A549 (cell line): ENCODE data around the gene DLGAP1. TPM values are rescaled to one million over a fixed set of nuclear protein-coding genes. Genes with fewer than 3 reads are reported as not detected.

Experiments used
- ATAC-seq, 2 experiments: fragments of 200-7000 bp in 1 of 2; fragments of >200 bp in 1 of 2; cut with Nextera tagmentation in 1 of 2; cut with Tn5 transposase in 1 of 2; 3 replicates each; pipeline versions ENCODE4 v1.8.0 to v1.9.1; 2018 to 2020; ENCODE audit warnings: mild to moderate bottlenecking in 1 of 2, moderate library complexity in 1 of 2
- CTCF ChIA-PET: fragments of 300-600 bp; sonication (Branson Sonifier 250); formaldehyde crosslinking; extraction: SDS; loops from one replicate; lab custom pipeline; 2021; ENCODE audit warnings: antibody characterized with exemption, inconsistent platforms; lab: Yijun Ruan, JAX
- POLR2A ChIA-PET: fragments of 350-600 bp; formaldehyde crosslinking; extraction: SDS; loops from one replicate; lab custom pipeline; 2021; ENCODE audit warnings: antibody characterized with exemption, inconsistent platforms; lab: Yijun Ruan, JAX
- DNase-seq, 2 experiments: peaks; one replicate each; pipeline versions ENCODE4 v3.0.0 to v3.0.0-alpha.2; 2011 to 2016; ENCODE audit warnings: low read depth in 1 of 2, low spot score in 1 of 2
- FAIRE-seq: peaks from 2 replicates; lab custom pipeline; 2011; peaks lifted over from hg19 to GRCh38; lab: Jason Lieb, UNC
- H3K27ac ChIP-seq, 2 experiments: fragments of >200 bp; sonication (Bioruptor Twin); formaldehyde crosslinking; 3 replicates each; pipeline ENCODE4 v1.5.1; 2016 to 2017
- H3K4me1 ChIP-seq: fragments of >200 bp; sonication (Bioruptor Twin); formaldehyde crosslinking; 3 replicates; pipeline ENCODE4 v1.6.1; 2016
- H3K4me2 ChIP-seq: fragments of >200 bp; sonication (Bioruptor Twin); formaldehyde crosslinking; 3 replicates; pipeline ENCODE4 v1.6.1; 2016
- H3K4me3 ChIP-seq: fragments of >200 bp; sonication (Bioruptor Twin); formaldehyde crosslinking; 3 replicates; pipeline ENCODE4 v1.5.1; 2016
- H3K9me3 ChIP-seq: fragments of >200 bp; sonication (Bioruptor Twin); formaldehyde crosslinking; 3 replicates; pipeline ENCODE4 v1.6.1; 2016
- ATOH8 ChIP-seq: fragments of 250-450 bp; sonication (Bioruptor Pico); IDR thresholded peaks from 2 replicates; pipeline ENCODE4 v1.5.0; 2020; ENCODE audit warnings: low read depth, mild to moderate bottlenecking, moderate library complexity
- BCL3 ChIP-seq: fragments of >200 bp; sonication (Bioruptor Twin); formaldehyde crosslinking; IDR thresholded peaks from 3 replicates; pipeline ENCODE4 v1.6.1; 2016
- CBX8 ChIP-seq: fragments of 200-600 bp; sonication (generic); IDR thresholded peaks from 2 replicates; pipeline ENCODE4 v1.6.1; 2016
- CEBPB ChIP-seq, 2 experiments: fragments of >200 bp in 1 of 2; sonication (Bioruptor Twin) in 1 of 2; formaldehyde crosslinking in 1 of 2; IDR thresholded peaks; 2 replicates each; pipeline ENCODE4 v1.6.1; 2012 to 2016
- CHD4 ChIP-seq: fragments of 200-600 bp; sonication (generic); IDR thresholded peaks from 2 replicates; pipeline ENCODE4 v1.6.1; 2016; ENCODE audit warnings: antibody characterized with exemption, mild to moderate bottlenecking, borderline replicate concordance
- CTCF ChIP-seq: fragments of >200 bp; sonication (Bioruptor Twin); formaldehyde crosslinking; IDR thresholded peaks from 3 replicates; pipeline ENCODE4 v1.5.1; 2016
- EHF ChIP-seq: fragments of 250-450 bp; sonication (Bioruptor Pico); IDR thresholded peaks from 2 replicates; pipeline ENCODE4 v1.5.0; 2020; ENCODE audit warnings: mild to moderate bottlenecking
- EHMT2 ChIP-seq: fragments of 200-600 bp; sonication (generic); IDR thresholded peaks from 2 replicates; pipeline ENCODE4 v1.6.1; 2016; ENCODE audit warnings: antibody characterized with exemption, low read depth, mild to moderate bottlenecking, moderate library complexity
- FOSB ChIP-seq: fragments of 250-450 bp; sonication (Bioruptor Pico); IDR thresholded peaks from 2 replicates; pipeline ENCODE4 v1.5.0; 2020; ENCODE audit warnings: mild to moderate bottlenecking, moderate library complexity
- GATA3 ChIP-seq: IDR thresholded peaks from 2 replicates; pipeline ENCODE4 v1.6.1; 2012; ENCODE audit warnings: borderline replicate concordance
- HDAC2 ChIP-seq: fragments of 200-600 bp; sonication (generic); IDR thresholded peaks from 2 replicates; pipeline ENCODE4 v1.6.1; 2016
- HES2 ChIP-seq: fragments of >200 bp; sonication (Bioruptor Twin); formaldehyde crosslinking; IDR thresholded peaks from 2 replicates; pipeline ENCODE4 v1.6.1; 2016
- JUN ChIP-seq, 2 experiments: fragments of >200 bp; sonication (Bioruptor Twin); formaldehyde crosslinking; IDR thresholded peaks; 2 replicates in 1 of 2; 3 replicates in 1 of 2; pipeline ENCODE4 v1.6.1; 2016 to 2017
- KDM5A ChIP-seq: fragments of 200-600 bp; sonication (generic); IDR thresholded peaks from 2 replicates; pipeline ENCODE4 v1.6.1; 2016; ENCODE audit warnings: antibody characterized with exemption, mild to moderate bottlenecking
- MAFK ChIP-seq: fragments of 450-650 bp; IDR thresholded peaks from 2 replicates; pipeline ENCODE4 v1.6.1; 2014; ENCODE audit not compliant: partially characterized antibody
- NPAS2 ChIP-seq: fragments of 250-450 bp; sonication (Bioruptor Pico); IDR thresholded peaks from 2 replicates; pipeline ENCODE4 v1.8.0; 2022; ENCODE audit warnings: mild to moderate bottlenecking, moderate library complexity, borderline replicate concordance
- NR3C1 ChIP-seq: fragments of >200 bp; sonication (Bioruptor Twin); formaldehyde crosslinking; IDR thresholded peaks from 3 replicates; pipeline ENCODE4 v1.6.1; 2017
- PBX3 ChIP-seq: IDR thresholded peaks from 2 replicates; pipeline ENCODE4 v1.6.1; 2012
- RAD21 ChIP-seq, 2 experiments: fragments of >200 bp in 1 of 2; sonication (Bioruptor Twin) in 1 of 2; formaldehyde crosslinking in 1 of 2; IDR thresholded peaks in 1 of 2; conservative IDR thresholded peaks in 1 of 2; 2 replicates in 1 of 2; 3 replicates in 1 of 2; pipeline ENCODE4 v1.6.1; 2012 to 2018; ENCODE audit warnings: inconsistent platforms in 1 of 2
- RFX5 ChIP-seq: fragments of 450-650 bp; IDR thresholded peaks from 2 replicates; pipeline ENCODE4 v1.7.1; 2014; ENCODE audit warnings: antibody characterized with exemption, mild to moderate bottlenecking, moderate library complexity
- SREBF2 ChIP-seq: fragments of 450-650 bp; IDR thresholded peaks from 2 replicates; pipeline ENCODE4 v1.6.1; 2014; ENCODE audit warnings: mild to moderate bottlenecking, moderate library complexity
- TFCP2L1 ChIP-seq: fragments of 250-450 bp; sonication (Bioruptor Pico); IDR thresholded peaks from 2 replicates; pipeline ENCODE4 v1.5.0; 2021; ENCODE audit warnings: mild to moderate bottlenecking
- ZNF302 ChIP-seq: fragments of 250-450 bp; sonication (Bioruptor Pico); IDR thresholded peaks from 2 replicates; pipeline ENCODE4 v1.9.0; 2021; ENCODE audit warnings: inconsistent platforms, mild to moderate bottlenecking, moderate library complexity
- WGBS: methylation state at CpG from one replicate; pipeline ENCODE4 v1.1.6; 2017; ENCODE audit errors: missing lambda C conversion rate; 5-methylcytosine and 5-hydroxymethylcytosine counted together
- polyA plus RNA-seq, 4 experiments: library from polyadenylated mRNA; depleted of rRNA in 3 of 4; stranded (reverse); fragments of >200 nt; fragmentation: RNase III in 1 of 4; extraction: RNeasy Plus Mini Kit Qiagen cat#74134 plus additional on column Dnase treatment in 1 of 4; gene quantifications; 2 replicates in 3 of 4; 3 replicates in 1 of 4; pipeline ENCODE4 v1.2.3, GENCODE V29; 2011 to 2017
- TF ChIP-seq, protein P1 (sequence below): fragments of 250-450 bp; sonication (Bioruptor Pico); IDR thresholded peaks from 2 replicates; pipeline ENCODE4 v1.5.0; 2021; ENCODE audit warnings: mild to moderate bottlenecking, moderate library complexity, borderline replicate concordance

DLGAP1 gene
- polyA plus RNA-seq, 2 of the 4 experiments (the other 2 are of a cell fraction): 0.04 to 0.12 TPM

DNA sequence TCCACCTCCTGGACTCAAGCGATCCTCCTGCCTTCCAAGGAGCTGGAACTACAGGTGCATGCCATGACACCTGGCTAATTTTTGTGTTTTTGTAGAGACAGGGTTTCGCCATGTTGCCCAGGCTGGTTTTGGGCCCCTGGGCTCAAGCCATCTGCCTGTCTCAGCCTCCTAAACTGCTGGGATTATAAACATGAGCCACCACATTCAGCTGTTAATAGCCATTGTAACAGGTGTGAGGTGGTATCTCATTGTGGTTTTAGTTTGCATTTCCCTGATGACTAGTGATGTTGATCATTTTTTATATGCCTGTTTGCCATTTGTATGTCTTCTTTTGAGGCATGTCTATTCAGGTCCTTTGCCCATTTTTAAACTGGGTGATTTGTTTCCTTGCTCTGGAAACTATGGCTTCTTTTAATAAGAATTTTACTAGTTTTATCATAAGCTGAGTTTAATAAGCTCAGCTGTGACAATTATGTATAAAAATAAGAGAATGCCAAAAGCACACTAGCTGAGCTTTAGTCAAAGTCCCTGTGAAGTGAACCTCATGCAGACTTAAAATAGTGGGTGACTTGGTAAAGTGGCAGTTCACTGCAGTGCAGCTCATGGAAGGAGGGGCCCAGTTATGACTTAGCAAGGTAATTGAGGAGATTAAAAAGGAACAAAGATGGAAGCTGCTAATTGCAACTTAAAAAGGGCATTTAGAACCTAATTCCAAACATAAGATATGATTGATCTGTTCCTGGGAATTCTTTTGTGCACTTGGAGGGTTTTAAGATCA, 540.1 kb downstream of the DLGAP1 start (continued):
- TF ChIP-seq CTCF: no peak
- no peak for TF ChIP-seq HDAC2
- TF ChIP-seq EHMT2: no peak
- TF ChIP-seq KDM5A: no peak
- no peak for TF ChIP-seq ATOH8 (CRISPR knock-in tag)

DNA sequence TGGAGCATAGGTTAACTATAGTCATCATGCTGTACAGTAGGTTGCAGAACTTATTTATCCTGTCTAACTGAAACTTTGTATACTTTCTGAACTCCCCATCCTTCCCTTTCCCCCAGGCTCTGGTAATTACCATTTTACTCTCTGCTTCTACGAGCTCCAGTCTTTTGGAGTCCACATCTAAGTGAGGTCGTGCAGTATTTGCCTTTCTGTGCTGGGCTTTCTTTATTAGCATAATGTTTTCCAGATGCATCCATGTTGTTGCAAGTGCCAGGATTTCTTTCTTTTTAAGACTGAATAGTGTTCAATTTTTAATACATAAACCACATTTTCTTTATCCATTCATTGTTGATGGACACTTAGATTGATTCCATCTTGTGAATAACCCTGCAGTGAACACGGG, 541.0 kb downstream of the DLGAP1 start:
- CTCF ChIA-PET: interaction anchor here (1.5 kb wide), 1 partner anchor 17 kb away, joined by 3 read pairs; no protein-coding TSS in a partner anchor
- Histone ChIP-seq H3K4me1 (no peaks in the 10 kb centered on the region), H3K4me3 (no peak overlapping the region), H3K9me3 (no peaks in the 10 kb centered on the region), H3K4me2 (no peak overlapping the region)
- no peak for FAIRE-seq
- 23% methylated on average over 3 of the region's 3 CpGs for WGBS
- TF ChIP-seq CBX8 (no peak), JUN (IDR thresholded peaks at IDR 0.05) (no peak), MAFK (no peak), FOSB (CRISPR knock-in tag) (no peak), CHD4 (no peak), GATA3 (no peak), SREBF2 (no peak), TFCP2L1 (CRISPR knock-in tag) (no peak)
- TF ChIP-seq, all 56 proteins: peak for 0
- no peak for ATAC-seq
- POLR2A ChIA-PET: no interaction called here
- no peak for DNase-seq
- no peak overlapping the region for H3K27ac ChIP-seq

DNA sequence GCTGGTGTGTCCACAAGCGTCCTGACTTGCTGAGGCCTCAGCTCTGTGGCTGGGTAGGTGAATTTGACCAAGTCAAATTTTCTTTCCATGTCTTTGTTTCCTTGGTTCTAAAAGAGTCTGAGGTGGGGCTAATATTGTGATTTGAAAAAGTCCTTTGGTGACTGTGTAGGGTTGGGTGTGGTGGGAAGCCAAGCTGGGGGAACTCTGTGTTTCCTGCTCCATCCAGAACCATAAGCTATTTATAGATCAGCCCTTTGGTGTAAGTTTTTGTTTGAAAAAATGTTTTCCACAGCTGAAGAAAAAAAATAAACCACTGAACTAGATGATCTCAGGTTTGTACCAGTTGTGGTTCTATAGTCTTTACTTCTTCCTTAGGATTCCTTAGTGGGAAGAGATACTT, 542.4 kb downstream of the DLGAP1 start:
- FAIRE-seq: no peak
- no peaks in the 10 kb centered on the region for H3K4me1 ChIP-seq
- 74% methylated on average over 1 of the region's 1 CpG for WGBS
- H3K4me3 ChIP-seq: no peak overlapping the region
- no peaks in the 10 kb centered on the region for H3K9me3 ChIP-seq
- H3K27ac ChIP-seq: no peak overlapping the region
- TF ChIP-seq RAD21 (conservative IDR thresholded peaks at IDR 0.05 in 1 of 2, IDR thresholded peaks at IDR 0.05 in 1 of 2): no peak
- no peak for TF ChIP-seq NR3C1
- TF ChIP-seq JUN (IDR thresholded peaks at IDR 0.05): no peak
- no peak for TF ChIP-seq HES2
- TF ChIP-seq NPAS2 (CRISPR knock-in tag): no peak
- TF ChIP-seq EHF (CRISPR knock-in tag): no peak
- CTCF ChIA-PET: interaction anchor here (1.5 kb wide), 1 partner anchor 82 kb away, joined by 3 read pairs; no protein-coding TSS in a partner anchor
- DNase-seq: no peak
- POLR2A ChIA-PET: no interaction called here
- no peak for ATAC-seq
- H3K4me2 ChIP-seq: no peak overlapping the region

- no peak overlapping the region for H3K4me3 ChIP-seq
- FAIRE-seq (no peak), ATAC-seq (no peak), DNase-seq (no peak)
- CTCF ChIA-PET: no interaction called here
- no peak overlapping the region for H3K4me2 ChIP-seq
- POLR2A ChIA-PET: no interaction called here
- no peak overlapping the region for H3K27ac ChIP-seq
- no peak for TF ChIP-seq EHMT2
- TF ChIP-seq RFX5: no peak
- TF ChIP-seq NPAS2 (CRISPR knock-in tag): no peak
- no peak for TF ChIP-seq ZNF302
- no peak for TF ChIP-seq BCL3
- no peak for TF ChIP-seq NR3C1
- TF ChIP-seq, protein P1, sequence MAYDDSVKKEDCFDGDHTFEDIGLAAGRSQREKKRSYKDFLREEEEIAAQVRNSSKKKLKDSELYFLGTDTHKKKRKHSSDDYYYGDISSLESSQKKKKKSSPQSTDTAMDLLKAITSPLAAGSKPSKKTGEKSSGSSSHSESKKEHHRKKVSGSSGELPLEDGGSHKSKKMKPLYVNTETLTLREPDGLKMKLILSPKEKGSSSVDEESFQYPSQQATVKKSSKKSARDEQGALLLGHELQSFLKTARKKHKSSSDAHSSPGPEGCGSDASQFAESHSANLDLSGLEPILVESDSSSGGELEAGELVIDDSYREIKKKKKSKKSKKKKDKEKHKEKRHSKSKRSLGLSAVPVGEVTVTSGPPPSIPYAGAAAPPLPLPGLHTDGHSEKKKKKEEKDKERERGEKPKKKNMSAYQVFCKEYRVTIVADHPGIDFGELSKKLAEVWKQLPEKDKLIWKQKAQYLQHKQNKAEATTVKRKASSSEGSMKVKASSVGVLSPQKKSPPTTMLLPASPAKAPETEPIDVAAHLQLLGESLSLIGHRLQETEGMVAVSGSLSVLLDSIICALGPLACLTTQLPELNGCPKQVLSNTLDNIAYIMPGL (CRISPR knock-in tag): no peak
- TF ChIP-seq RAD21 (conservative IDR thresholded peaks at IDR 0.05 in 1 of 2, IDR thresholded peaks at IDR 0.05 in 1 of 2): no peak
- TF ChIP-seq PBX3: no peak
- TF ChIP-seq CEBPB (IDR thresholded peaks at IDR 0.05): no peak
- H3K4me1 ChIP-seq: peaks cover 3% of the 10 kb centered on the region
- no peaks in the 10 kb centered on the region for H3K9me3 ChIP-seq
Measured at GRCh38 chr18:3911413-3911812, 543.7 kb downstream of the DLGAP1 start.
